Choroid plexus epithelial cell (primary cell): ENCODE measurements around the gene TNS1.

ENCODE experiments used
- DNase-seq: peaks from one replicate; pipeline ENCODE4 v3.0.0-alpha.2; 2010; ENCODE audit warnings: low read depth
- H3K4me3 ChIP-seq: 2 replicates; pipeline ENCODE4 v1.5.1; 2011; ENCODE audit warnings: low read depth, mild to moderate bottlenecking, control low read depth, low read length, moderate library complexity
- TF ChIP-seq, protein P1 (sequence below): conservative IDR thresholded peaks from 2 replicates; pipeline ENCODE4 v1.5.1; 2011; ENCODE audit warnings: low read depth, mild to moderate bottlenecking, control low read depth, inconsistent platforms, low read length, moderate library complexity

The TNS1 gene

DNA sequence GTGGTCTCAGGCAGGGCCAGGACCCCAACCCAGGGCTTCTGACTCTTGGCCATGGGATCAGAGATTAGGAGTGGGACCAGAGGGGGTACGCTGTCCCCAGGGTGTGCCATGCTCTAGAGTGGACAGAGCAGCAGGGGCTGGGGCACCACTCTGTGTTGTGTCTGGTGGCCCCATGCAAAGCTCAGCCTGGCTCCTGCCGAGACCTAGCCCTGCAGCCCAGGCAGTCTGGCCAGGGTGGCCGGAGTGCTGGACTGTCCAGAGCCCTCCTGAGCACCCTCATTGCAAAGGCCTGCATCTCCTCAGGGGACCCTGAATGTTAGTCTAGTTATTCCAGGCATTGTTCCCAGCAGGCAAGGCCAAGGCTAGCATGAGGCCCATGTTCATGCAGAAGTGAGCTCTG, 162.3 kb downstream of the TNS1 start:
- no peak overlapping the region for H3K4me3 ChIP-seq
- no peak for DNase-seq
- TF ChIP-seq, protein P1, sequence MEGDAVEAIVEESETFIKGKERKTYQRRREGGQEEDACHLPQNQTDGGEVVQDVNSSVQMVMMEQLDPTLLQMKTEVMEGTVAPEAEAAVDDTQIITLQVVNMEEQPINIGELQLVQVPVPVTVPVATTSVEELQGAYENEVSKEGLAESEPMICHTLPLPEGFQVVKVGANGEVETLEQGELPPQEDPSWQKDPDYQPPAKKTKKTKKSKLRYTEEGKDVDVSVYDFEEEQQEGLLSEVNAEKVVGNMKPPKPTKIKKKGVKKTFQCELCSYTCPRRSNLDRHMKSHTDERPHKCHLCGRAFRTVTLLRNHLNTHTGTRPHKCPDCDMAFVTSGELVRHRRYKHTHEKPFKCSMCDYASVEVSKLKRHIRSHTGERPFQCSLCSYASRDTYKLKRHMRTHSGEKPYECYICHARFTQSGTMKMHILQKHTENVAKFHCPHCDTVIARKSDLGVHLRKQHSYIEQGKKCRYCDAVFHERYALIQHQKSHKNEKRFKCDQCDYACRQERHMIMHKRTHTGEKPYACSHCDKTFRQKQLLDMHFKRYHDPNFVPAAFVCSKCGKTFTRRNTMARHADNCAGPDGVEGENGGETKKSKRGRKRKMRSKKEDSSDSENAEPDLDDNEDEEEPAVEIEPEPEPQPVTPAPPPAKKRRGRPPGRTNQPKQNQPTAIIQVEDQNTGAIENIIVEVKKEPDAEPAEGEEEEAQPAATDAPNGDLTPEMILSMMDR: no peak

DNA sequence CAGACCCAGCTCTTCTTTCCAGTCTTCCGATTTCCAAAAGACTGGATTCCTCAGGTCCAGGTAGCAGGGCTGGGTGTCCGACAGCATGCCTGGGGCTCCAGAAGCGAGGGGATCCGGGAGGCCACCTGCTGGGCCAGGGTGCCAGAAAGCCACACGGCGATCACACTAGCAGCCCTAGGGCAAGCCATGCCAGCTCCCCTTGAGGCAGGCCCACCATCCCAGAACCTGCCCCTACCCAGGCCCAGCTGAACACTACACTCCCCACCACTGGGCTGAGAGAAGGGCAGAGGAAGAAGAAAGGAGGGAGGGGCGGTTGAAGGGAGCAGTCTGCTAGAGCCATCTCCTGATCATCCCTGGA, 163.1 kb downstream of the TNS1 start:
- H3K4me3 ChIP-seq: no peak overlapping the region
- TF ChIP-seq, protein P1: no peak
- DNase-seq: no peak

DNA sequence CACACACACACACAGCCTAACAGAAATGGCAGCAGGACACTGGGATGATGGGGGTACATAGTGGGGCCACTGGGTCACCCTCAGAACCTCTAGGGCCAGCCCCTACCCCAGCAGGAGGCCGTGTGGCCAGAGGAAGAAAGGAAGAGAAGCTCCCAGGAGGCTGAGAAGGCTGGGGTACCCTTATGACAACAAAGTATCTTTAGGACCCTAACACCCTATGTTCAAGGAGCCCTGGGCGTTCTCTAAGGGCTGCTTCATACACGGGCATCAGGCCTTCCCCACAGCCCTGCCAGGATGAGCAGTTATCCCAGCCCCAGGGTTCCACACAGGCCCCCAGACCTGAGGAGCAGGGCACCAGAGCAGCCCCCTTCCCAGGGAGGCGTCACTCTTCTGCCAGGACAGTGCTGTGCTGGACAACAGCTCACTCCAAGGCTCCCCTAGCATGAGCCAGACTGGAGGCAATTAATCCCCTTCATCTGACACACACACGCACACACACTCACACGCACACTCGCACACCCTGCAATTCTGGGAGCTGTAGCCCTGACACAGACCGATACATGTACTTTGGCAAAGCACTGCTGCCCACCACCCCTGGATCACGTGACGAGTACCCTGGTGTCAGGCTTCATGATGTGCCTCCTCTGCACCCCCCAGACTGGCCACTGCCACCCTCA, 163.6 kb downstream of the TNS1 start:
- H3K4me3 ChIP-seq: no peak overlapping the region
- no peak for DNase-seq
- TF ChIP-seq, protein P1: no peak

DNA sequence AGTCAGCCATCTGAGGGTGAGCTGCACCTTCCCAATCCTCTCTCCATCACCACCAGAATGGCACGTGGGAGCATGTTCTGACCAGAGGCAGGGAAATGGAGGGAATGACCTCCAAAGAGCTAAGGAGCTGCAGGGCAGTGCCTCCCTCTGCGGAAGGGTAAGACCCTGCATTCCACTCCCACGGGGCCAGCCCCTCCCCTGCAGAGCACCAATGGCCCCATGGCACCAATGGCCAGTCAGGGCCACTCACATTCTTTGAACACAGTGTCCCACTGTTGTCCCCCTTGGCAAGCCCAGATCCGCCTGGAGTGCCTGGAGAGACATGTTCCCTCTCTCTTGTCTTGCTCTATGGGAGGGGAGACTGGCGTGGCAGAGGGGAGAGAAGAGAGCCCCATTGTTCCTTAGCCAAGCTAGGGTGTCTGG, 164.4 kb downstream of the TNS1 start:
- DNase-seq: no peak
- TF ChIP-seq, protein P1: no peak
- H3K4me3 ChIP-seq: no peak overlapping the region

DNA sequence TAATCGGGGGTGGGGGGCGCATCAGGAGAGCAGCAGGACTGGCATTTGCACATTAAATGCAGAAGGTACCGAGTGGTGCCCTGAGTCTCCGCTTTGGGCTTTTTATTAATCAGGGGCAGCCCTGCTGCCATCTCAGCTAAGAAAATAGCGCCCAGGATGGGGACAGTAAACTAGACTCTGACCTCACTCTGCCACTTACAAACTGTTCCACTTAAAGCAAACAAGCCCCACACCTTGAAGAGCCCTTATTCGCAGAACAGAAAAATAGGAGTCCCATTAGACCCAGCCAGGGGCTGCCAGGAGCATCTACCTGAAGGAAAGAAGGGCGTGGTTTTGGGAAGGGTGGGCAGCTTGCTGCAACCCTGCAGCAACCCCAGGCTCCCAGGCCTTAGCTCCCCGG, 165.3 kb downstream of the TNS1 start:
- no peak overlapping the region for H3K4me3 ChIP-seq
- DNase-seq: no peak
- TF ChIP-seq, protein P1: no peak

DNA sequence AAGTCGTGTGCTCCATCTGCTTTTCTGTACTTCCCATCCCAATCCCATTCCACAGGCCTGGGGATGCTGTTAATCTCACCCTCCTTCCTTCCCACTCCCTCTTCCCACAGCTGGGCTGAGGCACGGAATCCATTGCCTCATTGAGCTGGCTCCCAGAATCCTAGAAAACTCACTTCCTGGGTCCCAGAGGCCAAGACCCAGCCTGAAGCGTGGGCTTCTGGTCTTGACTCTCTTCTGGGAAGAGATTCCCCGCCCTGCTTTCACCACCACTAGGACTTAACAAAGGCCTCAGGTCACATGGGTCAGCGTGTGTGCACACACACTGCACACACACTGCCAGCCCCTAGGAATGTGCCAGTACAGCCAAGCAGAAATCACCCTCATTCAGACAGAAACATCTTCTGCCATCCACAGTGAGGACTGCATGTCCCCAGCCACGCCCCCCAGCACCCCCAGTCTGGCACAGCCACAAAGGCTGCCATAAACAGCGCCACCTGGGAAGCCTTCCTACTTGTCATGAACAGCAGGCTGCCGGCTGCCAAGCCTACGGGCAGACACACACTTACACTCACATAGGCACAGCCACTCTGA, 165.8 kb downstream of the TNS1 start:
- no peak overlapping the region for H3K4me3 ChIP-seq
- TF ChIP-seq, protein P1: peak; percentile 12
- no peak for DNase-seq
